KBM-7 (cell line): ENCODE data around the gene SLC13A4.
"Not testable (repeated sequence)": the region's sequence is repeated elsewhere in the genome, so short reads cannot be mapped to it uniquely, and the experiment has no call there.

ENCODE experiments used
- DNase-seq: peaks from one replicate; pipeline ENCODE4 v3.0.0-alpha.2; 2015
- in situ Hi-C: fragments of 300-500 bp; cut with MboI; formaldehyde crosslinking; loops from 2 replicates; pipeline ENCODE4 v1.14.3; 2020; ENCODE audit warnings: low sequenced_read_pairs, low pct_unique_long_range_greater_than_20kb, mixed read lengths

Gene SLC13A4

DNA sequence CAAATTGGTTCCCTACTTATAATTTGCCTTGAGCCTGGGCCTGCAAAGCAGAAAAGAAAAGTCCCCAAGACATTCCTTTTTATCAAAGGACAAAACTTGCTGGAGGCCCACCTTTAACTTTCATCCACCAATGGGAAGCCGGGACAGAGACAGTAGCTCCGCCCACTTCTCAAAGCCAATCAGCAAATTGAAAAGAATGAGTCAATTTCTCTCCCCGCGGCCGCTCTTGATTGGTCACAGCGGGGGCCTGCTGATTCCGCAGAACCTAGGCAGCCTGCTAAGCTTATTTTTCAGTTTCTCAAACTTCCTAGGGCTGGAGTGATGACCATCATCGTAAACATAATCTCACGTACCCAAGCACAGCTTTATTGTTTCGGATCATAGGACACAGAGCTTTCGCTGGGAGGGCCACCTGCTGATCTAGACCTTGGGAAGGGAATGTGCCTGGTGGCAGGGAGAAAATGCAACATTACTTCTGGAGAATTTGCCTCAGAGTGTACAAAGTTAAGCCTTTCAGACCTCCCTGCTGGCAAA is at the start of gene SLC13A4:
TSS of gene SLC13A4 (minus strand) at position 51 of the 534 bp plus-strand sequence. CDS start 690 bp downstream, outside the sequence.
- no peak for DNase-seq
- in situ Hi-C loops, result no loop called here

DNA sequence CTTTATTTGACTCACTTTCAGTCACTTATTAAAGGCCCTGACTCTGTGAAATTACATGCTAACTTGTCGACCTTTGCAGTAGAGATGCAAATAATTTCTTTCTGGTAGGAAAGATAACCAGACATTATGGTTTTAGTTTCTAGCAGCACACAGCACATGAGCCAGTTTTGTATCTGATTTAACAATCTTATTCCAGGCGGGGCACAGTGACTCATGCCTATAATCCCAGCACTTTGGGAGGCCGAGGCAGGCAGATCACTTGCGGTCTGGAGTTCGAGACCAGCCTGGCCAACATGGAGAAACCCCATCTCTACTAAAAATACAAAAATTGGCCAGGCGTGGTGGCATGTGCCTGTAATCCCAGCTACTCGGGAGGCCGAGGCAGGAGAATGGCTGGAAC is 47.9 kb upstream of the SLC13A4 start:
- DNase-seq, in situ Hi-C loops: not testable (repeated sequence)

DNA sequence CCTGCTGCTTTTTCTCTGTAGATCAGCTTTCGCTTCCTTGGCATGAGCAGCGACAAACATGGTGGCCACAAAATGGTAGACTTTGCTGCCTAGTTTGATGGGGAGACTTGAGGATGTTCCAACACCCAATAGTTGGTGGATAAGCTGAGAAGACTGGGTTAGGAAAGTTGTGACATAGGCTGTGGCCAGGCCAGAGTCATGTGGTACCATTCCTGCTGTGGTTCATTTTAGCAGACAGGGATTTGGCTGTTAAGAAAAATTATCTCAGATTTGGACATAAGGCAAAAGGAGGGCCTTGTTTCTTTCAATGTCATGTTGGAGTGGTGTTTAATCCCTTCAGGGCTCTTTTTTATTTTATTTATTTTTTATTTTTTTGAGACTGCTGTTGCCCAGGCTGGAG is 47.2 kb upstream of the SLC13A4 start:
- in situ Hi-C loops, result no loop called here
- no peak for DNase-seq

DNA sequence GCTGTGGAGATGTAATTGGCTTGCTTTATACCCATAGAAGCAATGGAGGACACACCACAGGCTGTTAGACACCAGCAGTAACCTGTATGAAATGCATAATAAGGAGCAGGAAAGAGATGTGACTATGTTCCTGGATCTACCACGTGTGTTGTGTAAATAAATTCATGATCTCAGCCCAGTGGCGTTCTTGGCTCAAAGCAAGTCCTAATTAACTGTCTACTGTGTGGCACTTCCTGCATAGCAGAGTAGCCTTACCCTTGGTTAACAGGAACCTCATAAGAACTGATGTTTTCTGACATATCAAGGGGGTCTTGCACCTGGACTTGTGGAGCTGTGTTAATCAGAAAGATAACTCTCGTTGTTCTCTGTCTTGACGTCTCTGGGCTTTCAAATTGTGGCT is 46.3 kb upstream of the SLC13A4 start:
- in situ Hi-C loops, result no loop called here
- no peak for DNase-seq

- no peak for DNase-seq
- in situ Hi-C loops, result no loop called here
Observed at GRCh38 chr7:135773464-135773863, 45.5 kb upstream of the SLC13A4 start.

- no peak for DNase-seq
- in situ Hi-C loops, result no loop called here
Observed at GRCh38 chr7:135772639-135773222, 44.7 kb upstream of the SLC13A4 start.

GRCh38 chr7:135771961-135772638 is 44.1 kb upstream of the SLC13A4 start:
- in situ Hi-C loops, result no loop called here
- no peak for DNase-seq

- DNase-seq, result no peak
- in situ Hi-C loops, result no loop called here
Observed at GRCh38 chr7:135771051-135771450, 43.1 kb upstream of the SLC13A4 start.

DNA sequence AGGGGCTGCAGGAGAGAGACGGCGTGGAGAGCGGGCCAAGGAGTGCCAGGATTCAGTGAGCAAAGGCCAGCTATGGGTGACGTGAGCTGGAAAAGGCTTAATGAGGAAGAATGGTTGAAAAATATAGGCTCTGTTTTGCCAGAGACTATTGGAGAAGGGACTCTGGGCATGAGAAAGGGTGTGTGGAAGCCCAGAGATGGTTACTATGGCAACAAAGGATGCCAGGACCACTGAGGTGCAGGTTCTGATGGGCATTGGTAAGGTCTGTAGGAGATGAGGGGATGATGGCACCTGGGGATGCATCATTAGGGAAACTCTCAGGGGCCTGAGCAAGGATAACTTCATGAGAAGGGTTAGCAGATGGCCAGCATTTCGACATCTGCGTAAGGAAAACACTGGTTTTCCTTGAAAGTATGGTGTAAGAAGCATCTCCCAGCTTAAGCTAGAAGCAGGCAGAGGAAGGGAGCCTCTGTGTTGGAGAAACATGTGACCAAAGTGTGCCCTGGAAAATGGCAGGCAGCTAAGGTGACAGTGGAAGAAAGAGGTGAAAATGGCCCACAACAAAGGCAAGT is 42.2 kb upstream of the SLC13A4 start:
- in situ Hi-C loops, result no loop called here
- DNase-seq, result no peak

GRCh38 chr7:135769005-135769802 is 41.2 kb upstream of the SLC13A4 start:
- in situ Hi-C loops, result no loop called here

DNA sequence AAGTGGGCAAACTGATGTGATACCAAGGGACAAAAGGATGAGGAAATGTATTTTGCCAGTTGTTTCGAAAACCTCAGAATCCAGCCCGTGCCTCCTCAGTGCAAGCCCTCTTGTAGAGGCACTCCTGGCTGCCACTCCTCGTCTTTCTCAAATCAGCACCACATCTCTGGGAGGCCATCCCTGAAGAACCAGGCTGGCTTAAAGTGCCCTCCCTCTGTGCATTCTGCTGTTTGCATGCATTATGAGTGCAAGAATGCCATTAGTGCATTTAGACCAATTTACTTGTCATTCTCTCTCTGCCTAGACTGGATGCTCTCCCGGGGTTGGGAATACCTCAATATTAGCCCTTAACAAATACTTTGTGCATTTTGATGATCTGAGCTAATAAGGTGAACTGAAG is 40.5 kb upstream of the SLC13A4 start:
- DNase-seq, result no peak
- in situ Hi-C loops, result no loop called here

More at GRCh38 chr7:135769005-135769802, 41.2 kb upstream of the SLC13A4 start:
- DNase-seq, result no peak

DNA sequence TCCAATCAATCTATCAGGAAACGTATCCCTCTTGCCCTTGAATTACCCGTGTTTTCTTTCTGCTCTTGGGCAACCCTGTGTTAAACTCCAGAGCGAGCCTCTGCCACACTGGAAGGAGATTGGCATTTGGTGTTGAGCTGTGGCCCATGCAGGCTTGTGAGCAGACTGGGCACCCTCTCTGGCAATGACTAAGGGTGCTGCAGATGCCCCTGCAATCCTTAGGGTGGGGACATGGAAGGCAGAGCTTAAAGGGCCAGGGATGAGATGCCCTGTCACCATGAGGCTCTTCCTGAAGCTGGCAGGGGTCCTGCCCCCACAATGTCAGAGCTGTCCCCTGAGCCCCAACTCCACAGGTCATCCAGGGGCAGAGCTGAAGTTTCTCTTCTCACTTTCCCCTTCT is 40.1 kb upstream of the SLC13A4 start:
- DNase-seq, result no peak
- in situ Hi-C loops, result no loop called here

- no peak for DNase-seq
- in situ Hi-C loops, result no loop called here
Observed at GRCh38 chr7:135763261-135763660, 35.3 kb upstream of the SLC13A4 start.

- peak; percentile 69 for DNase-seq
Observed at GRCh38 chr7:135761751-135762488, 33.9 kb upstream of the SLC13A4 start.

GRCh38 chr7:135759532-135759931 is 31.5 kb upstream of the SLC13A4 start:
- no peak for DNase-seq
- in situ Hi-C loops, result no loop called here

More at GRCh38 chr7:135761751-135762488, 33.9 kb upstream of the SLC13A4 start:
- in situ Hi-C loops, result no loop called here

DNA sequence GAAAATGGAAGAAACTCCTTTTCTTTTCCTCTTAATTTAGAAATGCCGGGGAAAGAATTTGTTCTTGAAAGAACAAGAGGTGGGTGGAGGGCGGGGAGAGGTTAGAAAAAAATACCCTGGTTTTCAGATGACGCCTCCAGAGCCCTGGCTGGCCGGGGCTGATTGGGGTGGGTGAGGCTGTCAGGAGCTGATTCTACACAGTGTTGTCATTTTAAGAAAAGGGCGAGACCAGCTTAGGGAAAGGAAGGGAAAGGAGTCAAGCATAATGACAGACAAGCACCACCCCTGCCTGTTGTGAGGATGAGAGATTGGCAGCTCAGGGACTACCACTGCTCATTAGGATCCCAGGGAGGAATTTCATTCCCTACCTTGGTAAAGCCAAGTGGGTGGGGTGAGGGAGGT is 30.5 kb upstream of the SLC13A4 start:
- no peak for DNase-seq
- in situ Hi-C loops, result no loop called here

DNA sequence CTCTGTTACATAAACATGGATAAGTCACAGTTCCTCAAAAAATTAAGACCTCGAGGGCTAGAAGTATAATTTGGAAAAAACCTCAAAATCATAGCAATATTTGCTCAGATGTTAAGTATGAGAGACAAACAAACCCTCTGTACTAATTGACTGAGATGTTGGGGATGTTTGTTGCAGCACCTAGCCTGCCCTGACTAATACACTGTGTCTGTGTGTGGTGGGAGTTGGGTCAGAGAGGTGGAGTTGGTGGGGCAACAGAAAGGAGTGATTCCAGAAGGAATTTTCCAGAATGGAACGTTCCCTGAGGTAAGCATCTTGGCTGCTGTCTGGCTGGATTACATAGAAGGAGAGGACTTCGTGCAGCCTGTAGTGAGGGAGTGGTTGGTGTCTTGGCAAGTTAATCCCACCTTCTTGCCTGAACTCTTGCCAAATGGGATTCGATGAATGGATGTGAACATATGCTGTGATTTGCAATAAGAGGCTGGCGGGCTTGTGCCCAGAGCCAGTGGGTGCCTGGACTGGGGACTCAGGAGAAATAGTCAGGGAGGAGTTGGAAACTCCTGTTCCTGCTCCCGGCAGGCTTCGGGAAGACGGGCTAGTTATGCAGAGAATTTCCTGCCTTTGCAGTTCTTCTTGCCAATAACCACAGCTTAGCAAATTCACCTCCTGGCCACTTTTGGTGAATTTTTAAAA is 29.9 kb upstream of the SLC13A4 start:
- in situ Hi-C loops, result no loop called here
- DNase-seq, result no peak

GRCh38 chr7:135756191-135756590 is 28.2 kb upstream of the SLC13A4 start:
- DNase-seq, result peak; percentile 23
- in situ Hi-C loops, result no loop called here
